ENCODE data around the gene SIRT2.

Gene SIRT2

DNA sequence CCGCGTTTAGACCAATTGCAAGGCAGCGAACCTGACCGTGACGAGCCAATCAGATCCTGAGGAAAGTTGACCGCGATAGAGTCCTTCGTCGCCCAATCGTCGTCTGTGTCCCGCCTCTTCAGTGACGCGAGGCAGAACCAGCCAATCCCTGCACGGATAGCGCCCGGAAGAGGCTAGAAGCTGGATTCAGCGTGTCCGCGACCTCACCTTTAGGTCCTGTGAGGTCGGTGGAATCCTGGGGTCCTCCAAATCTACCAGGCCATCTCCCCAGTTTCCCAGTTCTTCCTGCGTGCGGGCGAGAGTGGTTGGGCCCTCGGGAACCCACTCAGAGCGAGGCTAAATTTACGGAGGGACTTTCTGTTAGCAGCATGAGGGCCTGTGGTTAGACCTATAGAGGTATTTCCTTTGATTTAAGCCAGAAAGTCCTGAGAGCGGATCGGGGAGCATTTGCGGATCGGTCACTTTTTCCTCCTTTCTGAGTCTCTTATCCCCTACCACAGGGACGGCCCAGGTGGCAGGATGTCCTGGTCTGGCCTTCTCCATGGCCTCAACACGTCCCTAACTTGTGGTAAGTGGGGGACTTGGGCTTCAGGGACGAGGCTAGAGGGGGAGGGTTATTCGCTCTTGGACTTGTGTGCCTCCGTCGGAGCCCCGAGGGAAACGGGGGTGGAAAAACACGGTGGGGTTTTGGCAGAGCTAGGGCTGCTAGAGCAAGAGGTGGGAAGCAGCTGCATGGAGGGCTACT lies 31.5 kb upstream of the SIRT2 start, which contains the start of gene MRPS12 (continued):
- TF ChIP-seq ZNF629 (tag by site-specific recombination; IDR thresholded peaks at IDR 0.05), result no peak
- no peak for TF ChIP-seq ZNF354C (tag by site-specific recombination; IDR thresholded peaks at IDR 0.05; ENCODE audit: borderline replicate concordance, low read depth)
- TF ChIP-seq, protein P1, sequence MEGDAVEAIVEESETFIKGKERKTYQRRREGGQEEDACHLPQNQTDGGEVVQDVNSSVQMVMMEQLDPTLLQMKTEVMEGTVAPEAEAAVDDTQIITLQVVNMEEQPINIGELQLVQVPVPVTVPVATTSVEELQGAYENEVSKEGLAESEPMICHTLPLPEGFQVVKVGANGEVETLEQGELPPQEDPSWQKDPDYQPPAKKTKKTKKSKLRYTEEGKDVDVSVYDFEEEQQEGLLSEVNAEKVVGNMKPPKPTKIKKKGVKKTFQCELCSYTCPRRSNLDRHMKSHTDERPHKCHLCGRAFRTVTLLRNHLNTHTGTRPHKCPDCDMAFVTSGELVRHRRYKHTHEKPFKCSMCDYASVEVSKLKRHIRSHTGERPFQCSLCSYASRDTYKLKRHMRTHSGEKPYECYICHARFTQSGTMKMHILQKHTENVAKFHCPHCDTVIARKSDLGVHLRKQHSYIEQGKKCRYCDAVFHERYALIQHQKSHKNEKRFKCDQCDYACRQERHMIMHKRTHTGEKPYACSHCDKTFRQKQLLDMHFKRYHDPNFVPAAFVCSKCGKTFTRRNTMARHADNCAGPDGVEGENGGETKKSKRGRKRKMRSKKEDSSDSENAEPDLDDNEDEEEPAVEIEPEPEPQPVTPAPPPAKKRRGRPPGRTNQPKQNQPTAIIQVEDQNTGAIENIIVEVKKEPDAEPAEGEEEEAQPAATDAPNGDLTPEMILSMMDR (tag by site-specific recombination; IDR thresholded peaks at IDR 0.05), result no peak
- TF ChIP-seq ZSCAN16 (tag by site-specific recombination; IDR thresholded peaks at IDR 0.05), result no peak
- TF ChIP-seq, protein P2, sequence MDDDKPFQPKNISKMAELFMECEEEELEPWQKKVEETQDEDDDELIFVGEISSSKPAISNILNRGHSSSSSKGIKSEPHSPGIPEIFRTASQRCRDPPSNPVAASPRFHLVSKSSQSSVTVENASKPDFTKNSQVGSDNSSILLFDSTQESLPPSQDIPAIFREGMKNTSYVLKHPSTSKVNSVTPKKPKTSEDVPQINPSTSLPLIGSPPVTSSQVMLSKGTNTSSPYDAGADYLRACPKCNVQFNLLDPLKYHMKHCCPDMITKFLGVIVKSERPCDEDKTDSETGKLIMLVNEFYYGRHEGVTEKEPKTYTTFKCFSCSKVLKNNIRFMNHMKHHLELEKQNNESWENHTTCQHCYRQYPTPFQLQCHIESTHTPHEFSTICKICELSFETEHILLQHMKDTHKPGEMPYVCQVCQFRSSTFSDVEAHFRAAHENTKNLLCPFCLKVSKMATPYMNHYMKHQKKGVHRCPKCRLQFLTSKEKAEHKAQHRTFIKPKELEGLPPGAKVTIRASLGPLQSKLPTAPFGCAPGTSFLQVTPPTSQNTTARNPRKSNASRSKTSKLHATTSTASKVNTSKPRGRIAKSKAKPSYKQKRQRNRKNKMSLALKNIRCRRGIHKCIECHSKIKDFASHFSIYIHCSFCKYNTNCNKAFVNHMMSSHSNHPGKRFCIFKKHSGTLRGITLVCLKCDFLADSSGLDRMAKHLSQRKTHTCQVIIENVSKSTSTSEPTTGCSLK (tag by site-specific recombination; IDR thresholded peaks at IDR 0.05), result no peak
- TF ChIP-seq ZNF426 (tag by site-specific recombination; IDR thresholded peaks at IDR 0.05), result no peak
- TF ChIP-seq ZNF530 (tag by site-specific recombination; IDR thresholded peaks at IDR 0.05; ENCODE audit: low read depth), result no peak
- TF ChIP-seq ZNF169 (tag by site-specific recombination; IDR thresholded peaks at IDR 0.05), result no peak
- no peak for TF ChIP-seq ZNF211 (tag by site-specific recombination; IDR thresholded peaks at IDR 0.05; ENCODE audit: low read depth)
- TF ChIP-seq ZNF394 (tag by site-specific recombination; IDR thresholded peaks at IDR 0.05; ENCODE audit: borderline replicate concordance), result no peak
- TF ChIP-seq, protein P3, sequence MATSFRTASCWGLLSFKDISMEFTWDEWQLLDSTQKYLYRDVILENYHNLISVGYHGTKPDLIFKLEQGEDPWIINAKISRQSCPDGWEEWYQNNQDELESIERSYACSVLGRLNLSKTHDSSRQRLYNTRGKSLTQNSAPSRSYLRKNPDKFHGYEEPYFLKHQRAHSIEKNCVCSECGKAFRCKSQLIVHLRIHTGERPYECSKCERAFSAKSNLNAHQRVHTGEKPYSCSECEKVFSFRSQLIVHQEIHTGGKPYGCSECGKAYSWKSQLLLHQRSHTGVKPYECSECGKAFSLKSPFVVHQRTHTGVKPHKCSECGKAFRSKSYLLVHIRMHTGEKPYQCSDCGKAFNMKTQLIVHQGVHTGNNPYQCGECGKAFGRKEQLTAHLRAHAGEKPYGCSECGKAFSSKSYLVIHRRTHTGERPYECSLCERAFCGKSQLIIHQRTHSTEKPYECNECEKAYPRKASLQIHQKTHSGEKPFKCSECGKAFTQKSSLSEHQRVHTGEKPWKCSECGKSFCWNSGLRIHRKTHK (tag by site-specific recombination; IDR thresholded peaks at IDR 0.05), result no peak
- no peak for TF ChIP-seq ZNF112 (tag by site-specific recombination; IDR thresholded peaks at IDR 0.05)
- no peak for TF ChIP-seq HOXD13 (CRISPR knock-in tag; IDR thresholded peaks at IDR 0.05; ENCODE audit: borderline replicate concordance)
- TF ChIP-seq ZNF76 (tag by site-specific recombination; IDR thresholded peaks at IDR 0.05; ENCODE audit: borderline replicate concordance, low read depth), result peak; percentile 15; the same call in 1 of the 2 replicates
- TF ChIP-seq KLF10 (tag by site-specific recombination; IDR thresholded peaks at IDR 0.05), result no peak
- TF ChIP-seq ZBTB20 (tag by site-specific recombination; IDR thresholded peaks at IDR 0.05), result peak; percentile 55; the same call in 1 of the 2 replicates
- TF ChIP-seq SP2 (tag by site-specific recombination; IDR thresholded peaks at IDR 0.05), result peak; percentile 100
- TF ChIP-seq SP7 (tag by site-specific recombination; IDR thresholded peaks at IDR 0.05), result no peak
- no peak for TF ChIP-seq ZNF792 (tag by site-specific recombination; IDR thresholded peaks at IDR 0.05)
- TF ChIP-seq ZNF521 (tag by site-specific recombination; IDR thresholded peaks at IDR 0.05), result no peak
- TF ChIP-seq, protein P4, sequence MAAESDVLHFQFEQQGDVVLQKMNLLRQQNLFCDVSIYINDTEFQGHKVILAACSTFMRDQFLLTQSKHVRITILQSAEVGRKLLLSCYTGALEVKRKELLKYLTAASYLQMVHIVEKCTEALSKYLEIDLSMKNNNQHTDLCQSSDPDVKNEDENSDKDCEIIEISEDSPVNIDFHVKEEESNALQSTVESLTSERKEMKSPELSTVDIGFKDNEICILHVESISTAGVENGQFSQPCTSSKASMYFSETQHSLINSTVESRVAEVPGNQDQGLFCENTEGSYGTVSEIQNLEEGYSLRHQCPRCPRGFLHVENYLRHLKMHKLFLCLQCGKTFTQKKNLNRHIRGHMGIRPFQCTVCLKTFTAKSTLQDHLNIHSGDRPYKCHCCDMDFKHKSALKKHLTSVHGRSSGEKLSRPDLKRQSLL (tag by site-specific recombination; IDR thresholded peaks at IDR 0.05), result no peak
- no peak for TF ChIP-seq ZNF510 (tag by site-specific recombination; IDR thresholded peaks at IDR 0.05; ENCODE audit: insufficient replicate concordance)
- no peak for TF ChIP-seq BCL11A (tag by site-specific recombination; IDR thresholded peaks at IDR 0.05; ENCODE audit: low read depth)
- peak; percentile 45; the same call in 1 of the 2 replicates for TF ChIP-seq ZSCAN30 (tag by site-specific recombination; IDR thresholded peaks at IDR 0.05)
- TF ChIP-seq ZNF660 (tag by site-specific recombination; IDR thresholded peaks at IDR 0.05), result peak; percentile 62
- TF ChIP-seq, protein P5, sequence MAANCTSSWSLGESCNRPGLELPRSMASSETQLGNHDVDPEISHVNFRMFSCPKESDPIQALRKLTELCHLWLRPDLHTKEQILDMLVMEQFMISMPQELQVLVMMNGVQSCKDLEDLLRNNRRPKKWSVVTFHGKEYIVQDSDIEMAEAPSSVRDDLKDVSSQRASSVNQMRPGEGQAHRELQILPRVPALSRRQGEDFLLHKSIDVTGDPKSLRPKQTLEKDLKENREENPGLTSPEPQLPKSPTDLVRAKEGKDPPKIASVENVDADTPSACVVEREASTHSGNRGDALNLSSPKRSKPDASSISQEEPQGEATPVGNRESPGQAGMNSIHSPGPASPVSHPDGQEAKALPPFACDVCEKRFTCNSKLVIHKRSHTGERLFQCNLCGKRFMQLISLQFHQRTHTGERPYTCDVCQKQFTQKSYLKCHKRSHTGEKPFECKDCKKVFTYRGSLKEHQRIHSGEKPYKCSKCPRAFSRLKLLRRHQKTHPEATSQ (tag by site-specific recombination; IDR thresholded peaks at IDR 0.05), result no peak
